Middle frontal gyrus (tissue), 1 donor: ENCODE measurements around the gene RICTOR.
"Not testable (repeated sequence)": the region's sequence is repeated elsewhere in the genome, so short reads cannot be mapped to it uniquely, and the experiment has no call there.

Experiments used
- DNase-seq: peaks from one replicate; pipeline ENCODE4 v3.0.0-alpha.2; 2015; ENCODE audit warnings: low spot score; ENCODE audit errors: extremely low spot score

Gene RICTOR

DNA sequence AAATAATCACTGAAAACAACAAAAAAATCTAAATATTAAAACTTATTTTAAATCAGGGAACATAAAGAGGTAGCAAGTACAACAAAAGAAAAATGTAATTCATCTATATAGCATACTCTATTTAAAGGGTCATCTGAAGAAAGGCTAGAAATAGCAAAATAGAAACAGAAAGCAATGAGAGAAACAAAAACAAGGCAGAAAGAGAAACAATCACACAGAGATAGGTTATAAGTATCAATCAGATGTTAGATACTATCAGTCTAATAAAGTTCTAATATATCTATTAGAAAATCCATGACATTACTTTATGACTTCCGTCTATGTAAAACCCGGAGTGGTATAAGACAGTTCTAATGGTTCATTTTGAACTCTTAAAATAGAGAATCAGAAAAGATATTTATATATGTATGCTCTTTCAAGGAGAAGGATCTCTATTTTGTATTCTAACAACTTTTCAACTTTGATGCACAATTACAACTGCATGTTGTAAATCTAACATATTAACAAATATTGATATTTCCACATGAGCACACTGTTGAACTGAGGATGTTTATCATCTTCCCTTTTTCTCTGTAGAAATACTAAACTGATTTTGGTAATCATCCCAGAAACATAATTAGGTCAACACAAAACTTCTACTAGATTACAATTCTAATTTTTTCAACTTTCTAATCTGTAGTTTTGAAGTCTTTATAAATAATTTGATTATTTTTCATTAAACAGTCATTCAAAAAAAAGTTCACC lies 15.8 kb downstream of the RICTOR start:
- DNase-seq = no peak

DNA sequence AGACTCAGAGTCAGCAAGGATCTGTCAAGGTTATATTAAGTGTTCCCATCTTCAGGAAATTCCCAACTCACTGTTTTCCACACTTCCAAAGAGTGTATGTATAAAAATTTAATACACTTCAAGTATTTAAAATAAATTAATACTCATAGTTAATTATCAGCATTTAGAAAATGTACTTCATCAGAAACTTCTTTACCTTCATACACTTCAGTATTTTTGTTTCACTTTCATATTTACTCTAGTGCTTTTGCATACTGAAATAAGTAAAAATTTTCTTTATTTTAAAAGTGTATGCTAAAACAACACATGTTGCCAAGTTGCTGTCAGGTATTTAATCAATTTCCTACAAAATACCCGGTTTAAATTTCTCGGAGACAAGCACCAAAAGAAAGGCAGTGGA lies 16.5 kb downstream of the RICTOR start:
- DNase-seq = no peak

DNA sequence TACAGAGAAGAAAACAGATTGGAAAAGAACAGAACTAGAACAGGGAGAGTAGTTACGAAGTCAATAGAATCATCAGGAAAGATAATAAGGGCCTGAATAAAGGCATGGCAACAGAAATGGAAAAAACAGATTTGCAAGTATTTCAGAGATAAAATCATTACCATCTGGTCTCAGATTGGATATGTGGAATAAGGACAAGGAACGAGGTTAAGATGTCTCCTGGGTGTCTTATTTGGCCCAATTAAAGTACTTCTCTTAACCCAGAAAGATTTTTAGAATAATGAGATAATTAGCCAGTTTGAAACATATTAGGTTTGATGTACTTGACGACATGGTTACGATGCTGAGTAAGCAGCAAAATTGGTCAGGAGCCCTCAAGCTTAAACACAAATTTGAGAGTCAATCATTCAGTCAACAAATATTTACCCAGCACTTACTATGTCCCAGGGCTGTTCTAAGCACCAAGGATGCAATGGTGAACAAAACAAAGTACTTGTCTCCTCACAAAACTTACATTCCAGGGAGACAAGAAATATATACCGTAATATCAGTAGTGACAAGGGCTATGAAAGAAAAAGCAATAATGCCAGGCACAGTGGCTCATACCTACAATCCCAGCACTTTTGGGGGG lies 18.3 kb downstream of the RICTOR start:
- DNase-seq = no peak

DNA sequence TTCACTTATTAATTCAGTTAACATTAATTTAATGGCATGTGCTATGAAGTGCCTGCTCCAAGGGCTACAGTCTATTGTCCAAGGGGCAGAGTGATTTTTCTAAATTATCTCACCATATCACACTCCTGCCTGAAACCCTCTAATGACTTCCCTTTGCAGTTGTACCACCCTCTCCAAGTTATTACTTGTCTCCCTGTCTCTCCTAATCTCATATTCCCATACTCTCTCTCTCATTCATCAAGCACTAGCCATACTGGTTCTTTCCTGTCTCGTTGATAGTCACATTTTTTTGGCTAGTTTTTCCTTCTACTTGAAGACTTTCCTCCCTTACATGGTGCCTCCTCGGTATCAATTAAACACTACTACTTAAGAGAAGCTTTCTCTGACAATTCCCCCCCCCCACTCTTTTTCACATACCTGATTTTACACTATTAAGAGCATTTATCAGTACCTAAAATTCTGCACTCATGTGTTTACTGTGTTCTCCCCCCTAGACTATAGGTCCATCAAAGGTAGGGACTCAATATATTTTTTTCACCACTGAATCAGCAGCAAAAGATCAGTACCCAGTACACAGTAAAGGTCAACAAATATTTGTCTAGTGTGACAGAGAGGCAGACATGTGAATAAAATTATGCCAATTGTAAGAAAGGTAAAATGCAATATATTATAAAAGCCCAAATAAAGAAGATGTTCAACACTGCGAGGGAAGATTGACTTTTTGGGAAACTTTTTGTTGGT lies 19.0 kb downstream of the RICTOR start:
- DNase-seq = no peak

GRCh38 chr5:39053189-39053588 lies 21.0 kb downstream of the RICTOR start:
- no peak for DNase-seq

DNA sequence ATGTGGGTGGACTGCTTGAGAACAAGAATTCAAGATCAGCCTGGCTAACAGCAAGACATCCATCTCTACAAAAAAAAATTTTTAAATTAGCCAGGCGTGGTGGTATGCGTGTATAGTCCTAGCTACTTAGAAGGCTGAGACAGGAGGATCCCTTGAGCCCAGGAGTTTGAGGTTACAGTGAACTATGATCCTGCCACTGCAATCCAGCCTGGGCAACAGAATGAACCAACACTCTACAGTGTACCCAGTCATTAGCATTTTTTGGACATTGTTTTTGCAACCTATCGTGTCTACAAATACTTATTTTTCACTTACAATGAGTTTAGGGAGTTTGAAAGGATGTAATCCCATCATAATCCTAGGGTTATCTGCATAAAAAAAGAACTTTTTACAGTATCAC lies 22.1 kb downstream of the RICTOR start:
- DNase-seq = no peak

DNA sequence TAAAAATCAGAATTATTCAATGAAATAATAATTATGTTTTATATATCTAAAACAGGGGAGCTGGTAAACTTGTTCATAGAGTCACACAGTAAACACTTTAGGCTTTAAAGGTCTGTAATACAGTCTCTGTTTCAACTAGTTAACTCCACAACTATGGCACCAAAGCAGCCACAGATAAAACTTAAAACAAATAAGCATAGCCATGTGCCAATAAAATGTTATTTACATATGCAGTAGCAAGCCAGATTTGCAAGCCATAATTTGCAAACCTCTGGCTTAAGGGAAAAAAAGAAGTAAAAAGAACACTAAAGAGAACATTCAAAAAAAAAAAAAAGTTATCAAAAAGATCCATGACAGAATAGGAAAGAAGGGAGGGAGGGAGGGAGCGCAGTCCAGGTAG lies 24.9 kb downstream of the RICTOR start:
- no peak for DNase-seq

GRCh38 chr5:39040875-39041274 lies 33.3 kb downstream of the RICTOR start:
- no peak for DNase-seq

DNA sequence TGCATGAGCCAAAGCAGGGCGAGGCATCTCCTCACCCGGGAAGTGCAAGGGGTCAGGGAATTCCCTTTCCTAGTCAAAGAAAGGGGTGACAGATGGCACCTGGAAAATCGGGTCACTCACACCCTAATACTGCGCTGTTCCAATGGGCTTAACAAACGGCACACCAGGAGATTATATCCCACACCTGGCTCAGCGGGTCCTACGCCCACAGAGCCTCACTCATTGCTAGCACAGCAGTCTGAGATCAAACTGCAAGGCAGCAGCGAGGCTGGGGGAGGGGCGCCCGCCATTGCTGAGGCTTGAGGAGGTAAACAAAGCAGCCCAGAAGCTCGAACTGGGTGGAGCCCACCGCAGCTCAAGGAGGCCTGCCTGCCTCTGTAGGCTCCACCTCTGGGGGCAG lies 39.7 kb downstream of the RICTOR start:
- not testable (repeated sequence) for DNase-seq

- no peak for DNase-seq
Measured at GRCh38 chr5:39031041-39031440, 43.2 kb downstream of the RICTOR start.

DNA sequence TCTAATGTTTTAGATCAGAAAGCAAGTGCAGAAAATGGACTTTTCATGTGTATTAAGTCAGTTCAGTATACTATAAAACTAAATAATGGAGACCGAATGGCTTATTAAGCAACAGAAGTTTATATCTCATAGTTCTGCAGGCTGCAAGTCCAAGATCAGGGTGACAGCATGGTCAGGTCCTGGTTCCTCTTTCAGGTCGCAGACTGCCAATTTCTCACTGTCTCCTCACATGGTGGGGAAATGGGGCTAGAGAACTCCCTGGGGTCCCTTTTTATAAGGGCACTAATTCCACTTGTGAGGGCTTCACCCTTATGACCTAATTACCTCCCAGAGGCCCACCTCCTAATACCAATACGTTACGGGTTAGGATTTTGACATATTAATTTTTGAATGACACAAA lies 48.7 kb downstream of the RICTOR start:
- no peak for DNase-seq

- DNase-seq = no peak
Measured at GRCh38 chr5:39024884-39025283, 49.3 kb downstream of the RICTOR start.

DNA sequence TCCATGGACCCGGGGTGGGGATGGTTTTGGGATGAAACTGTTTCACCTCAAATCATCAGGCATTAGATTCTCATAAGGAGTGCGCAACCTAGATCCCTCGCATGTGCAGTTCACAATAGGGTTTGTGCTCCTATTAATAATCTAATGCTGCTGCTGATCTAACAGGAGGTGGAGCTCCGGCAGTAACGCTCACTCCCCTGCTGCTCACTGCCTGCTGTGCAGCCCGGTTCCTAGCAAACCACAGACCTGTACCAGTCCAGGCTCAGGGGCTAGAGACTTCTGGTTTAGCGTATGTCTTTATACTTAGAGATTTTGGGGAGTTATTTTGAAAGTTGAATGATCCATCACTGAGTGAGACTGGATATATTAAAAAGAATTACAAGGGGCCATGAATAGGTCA lies 50.2 kb downstream of the RICTOR start:
- no peak for DNase-seq

DNA sequence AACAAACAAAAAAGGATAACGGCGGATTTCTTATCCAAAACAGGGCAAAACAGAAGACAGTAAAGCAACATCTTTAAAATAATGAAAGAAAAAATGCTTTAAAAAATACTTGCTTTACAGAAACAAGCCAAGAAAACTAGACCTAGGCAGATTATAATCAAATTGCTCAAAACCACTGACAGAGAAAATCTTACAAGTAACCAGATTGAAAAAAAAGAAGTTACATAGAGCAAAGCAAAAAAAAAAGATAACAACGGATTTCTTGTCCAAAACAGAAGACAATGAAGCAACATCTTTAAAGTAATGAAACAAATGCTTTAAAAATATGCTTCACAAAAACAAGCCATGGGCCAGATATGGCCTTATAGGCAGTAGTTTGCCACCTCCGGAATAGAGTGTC lies 51.1 kb downstream of the RICTOR start:
- no peak for DNase-seq

DNA sequence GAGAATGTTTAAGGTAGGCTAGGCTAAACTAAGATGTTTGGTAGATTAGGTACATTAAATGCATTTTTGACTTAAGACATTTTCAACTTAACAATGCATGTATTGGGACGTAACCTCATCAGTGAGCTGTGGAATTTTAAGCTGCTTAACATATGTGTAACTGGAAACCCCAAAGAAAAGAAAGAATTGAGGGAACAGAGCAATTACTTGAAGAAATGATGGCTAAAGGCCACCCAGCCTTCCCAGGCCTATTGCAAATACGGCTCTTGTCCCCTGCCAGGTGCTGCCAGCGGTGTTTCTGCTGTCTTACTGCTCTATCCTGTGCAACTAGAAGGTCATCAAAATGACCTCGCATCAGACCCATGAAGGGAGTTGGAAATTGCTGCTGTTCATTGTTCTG lies 52.0 kb downstream of the RICTOR start:
- DNase-seq = no peak

- no peak for DNase-seq
Measured at GRCh38 chr5:39021413-39021812, 52.8 kb downstream of the RICTOR start.

- DNase-seq = no peak
Measured at GRCh38 chr5:39020458-39020857, 53.7 kb downstream of the RICTOR start.

DNA sequence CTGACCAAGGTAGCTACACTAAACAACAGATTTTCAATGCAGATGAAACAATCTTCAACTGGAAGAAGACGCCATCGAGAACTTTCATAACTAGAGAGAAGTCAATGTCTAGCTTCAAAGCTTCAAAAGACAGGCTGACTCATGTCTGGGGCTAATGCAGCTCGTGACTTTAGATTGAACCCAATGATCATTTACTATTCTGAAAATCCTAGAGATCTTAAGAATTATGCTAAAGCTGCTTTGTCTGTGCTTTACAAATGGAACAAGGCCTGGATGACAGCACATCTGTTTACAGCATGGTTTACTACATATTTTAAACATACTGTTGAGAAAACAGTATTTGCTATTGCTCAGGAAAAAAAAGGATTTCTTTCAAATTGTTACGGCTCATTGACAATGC lies 54.9 kb downstream of the RICTOR start:
- no peak for DNase-seq

DNA sequence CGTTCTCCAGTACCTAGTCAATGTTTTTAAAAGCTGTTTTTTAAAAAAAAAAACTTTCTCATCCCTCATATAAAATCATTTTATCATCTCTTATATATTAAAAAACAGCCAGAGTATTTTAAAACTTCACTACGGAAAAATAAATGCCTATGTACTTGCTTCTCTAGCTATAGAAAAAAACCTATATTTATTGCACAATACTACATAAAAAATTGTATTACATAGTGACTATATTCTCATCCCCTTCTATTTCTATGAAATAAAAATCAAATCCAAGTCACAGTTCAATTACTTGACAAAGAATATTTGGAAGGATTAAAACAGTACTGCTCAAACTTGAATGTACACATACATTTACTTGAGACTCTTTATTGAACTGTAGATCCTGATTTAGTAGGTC lies 56.7 kb downstream of the RICTOR start:
- no peak for DNase-seq

DNA sequence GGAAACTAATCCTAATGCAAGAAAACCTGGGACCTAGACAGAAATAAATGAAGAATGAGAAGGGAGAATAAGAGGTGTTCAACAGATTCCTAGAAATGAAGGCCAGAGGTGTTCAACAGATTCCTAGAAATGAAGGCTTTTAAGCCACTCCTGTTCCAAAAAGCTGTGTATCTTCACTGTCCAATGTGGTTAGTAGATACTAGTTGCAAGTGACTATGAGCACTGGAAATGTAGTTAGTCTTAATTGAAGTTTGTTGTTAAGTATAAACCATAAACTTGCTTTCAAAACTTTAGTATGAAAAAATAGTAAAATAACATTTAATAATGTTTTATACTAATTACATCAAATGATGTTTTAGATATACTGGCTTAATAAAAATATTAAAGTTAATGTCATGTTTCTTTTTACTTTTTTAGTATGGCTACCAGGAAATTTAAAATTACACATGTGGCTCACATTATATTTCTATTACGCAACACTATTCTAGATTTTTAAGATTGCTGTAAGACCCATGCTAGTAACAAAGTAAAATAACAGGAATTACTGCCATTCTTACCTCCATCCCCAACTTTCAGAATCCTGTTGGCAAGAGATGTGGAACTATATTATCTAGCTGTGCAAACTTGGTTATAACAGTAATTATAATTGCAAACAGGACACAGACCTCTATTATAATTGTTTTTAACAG lies 57.5 kb downstream of the RICTOR start:
- no peak for DNase-seq

DNA sequence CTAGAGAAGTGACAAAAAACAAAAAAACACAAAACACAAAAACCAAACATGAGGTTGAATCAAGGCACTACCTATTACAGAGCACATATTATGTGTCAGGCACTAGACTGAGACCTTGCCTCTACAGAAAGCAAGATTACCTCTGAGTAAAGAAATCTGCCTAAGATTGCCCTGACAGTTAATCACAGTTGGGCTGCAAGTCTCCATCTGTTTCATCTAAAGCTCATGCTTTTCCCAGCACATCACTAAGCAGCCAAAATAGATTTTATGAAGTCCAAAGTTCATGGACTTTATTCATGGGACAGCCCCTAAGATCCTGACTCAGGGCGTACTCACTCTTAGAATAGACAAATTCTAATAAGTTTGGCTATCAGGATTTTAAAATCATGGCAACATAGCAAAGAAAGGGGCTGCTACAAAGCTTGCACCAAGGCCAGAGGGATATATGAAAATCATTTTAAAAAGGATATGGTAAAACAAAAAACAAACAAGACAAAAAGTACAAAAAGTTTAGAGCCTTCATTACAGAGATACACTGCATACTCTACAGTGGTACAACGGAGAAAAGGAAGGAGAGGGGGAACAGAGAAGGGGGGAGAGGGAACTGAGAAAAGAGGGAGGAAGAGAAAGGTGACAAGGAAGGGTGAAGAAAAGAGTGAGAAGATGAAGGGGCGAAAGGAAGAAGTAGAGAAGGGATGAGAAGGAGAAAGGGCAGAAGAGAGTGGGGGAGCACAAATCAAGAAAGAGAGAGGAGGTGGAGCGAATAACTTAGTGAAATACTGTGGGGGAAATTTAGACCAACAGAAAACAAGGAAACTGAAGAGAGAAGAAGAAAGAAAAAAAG lies 58.2 kb downstream of the RICTOR start:
- DNase-seq = no peak
